Measurements from ENCODE around the gene AQP10.
"Not testable (repeated sequence)": the region's sequence is repeated elsewhere in the genome, so short reads cannot be mapped to it uniquely, and the experiment has no call there.

The AQP10 gene

GRCh38 chr1:154324241-154324640 lies 3.3 kb downstream of the AQP10 start:
- no peak for DNase-seq

DNA sequence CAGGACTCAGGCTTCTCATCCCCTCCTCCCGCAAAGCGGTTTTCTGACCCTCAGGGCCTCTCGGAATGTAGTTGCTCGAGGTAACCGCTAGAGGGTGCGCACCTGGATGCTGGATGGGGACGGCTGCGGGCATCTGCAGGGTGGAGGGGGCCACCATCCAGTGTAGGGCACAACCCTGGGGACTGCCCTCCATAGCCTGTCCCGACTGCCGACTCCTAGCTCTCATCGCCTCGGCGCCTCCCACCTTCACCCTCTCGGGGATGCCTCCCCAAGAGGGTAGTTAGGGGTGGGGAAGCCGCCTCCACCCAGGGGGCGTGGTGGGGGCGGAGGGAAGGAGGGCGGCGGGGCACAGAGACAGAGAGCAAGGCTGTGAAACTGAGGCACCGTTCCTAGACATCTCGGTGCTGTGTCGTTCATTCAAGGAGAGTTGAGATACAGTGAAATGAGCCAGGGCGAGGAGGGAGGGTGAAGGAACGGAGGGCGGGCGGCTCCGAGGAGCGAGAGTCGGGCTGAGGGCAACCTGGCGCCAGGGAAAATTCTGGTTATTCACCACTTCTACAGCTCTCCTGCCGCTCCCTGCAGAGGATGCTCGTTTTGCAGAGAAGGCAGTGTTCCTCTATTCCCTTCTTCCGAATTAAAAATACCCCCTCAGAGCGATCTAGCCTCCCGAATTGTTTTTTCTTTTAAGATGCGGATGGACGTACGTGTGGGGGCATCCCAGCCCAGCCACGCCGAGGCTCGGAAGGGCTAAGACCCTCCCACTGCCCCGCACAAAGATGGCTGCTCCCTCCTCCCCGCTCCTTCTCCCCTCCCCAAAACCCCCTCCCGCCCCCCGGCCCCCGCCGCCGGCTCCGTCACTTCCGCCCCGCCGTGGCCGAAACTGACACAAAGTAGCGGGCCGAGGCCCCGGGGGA lies 4.0 kb downstream of the AQP10 start, which contains the start of gene ATP8B2:
Gene ATP8B2, plus strand, starts transcription at position 857 of the 914 bp plus-strand sequence. CDS start 2,617 bp downstream, outside the sequence.
- DNase-seq, result peak; percentile 46 to 66 (median 52)

DNA sequence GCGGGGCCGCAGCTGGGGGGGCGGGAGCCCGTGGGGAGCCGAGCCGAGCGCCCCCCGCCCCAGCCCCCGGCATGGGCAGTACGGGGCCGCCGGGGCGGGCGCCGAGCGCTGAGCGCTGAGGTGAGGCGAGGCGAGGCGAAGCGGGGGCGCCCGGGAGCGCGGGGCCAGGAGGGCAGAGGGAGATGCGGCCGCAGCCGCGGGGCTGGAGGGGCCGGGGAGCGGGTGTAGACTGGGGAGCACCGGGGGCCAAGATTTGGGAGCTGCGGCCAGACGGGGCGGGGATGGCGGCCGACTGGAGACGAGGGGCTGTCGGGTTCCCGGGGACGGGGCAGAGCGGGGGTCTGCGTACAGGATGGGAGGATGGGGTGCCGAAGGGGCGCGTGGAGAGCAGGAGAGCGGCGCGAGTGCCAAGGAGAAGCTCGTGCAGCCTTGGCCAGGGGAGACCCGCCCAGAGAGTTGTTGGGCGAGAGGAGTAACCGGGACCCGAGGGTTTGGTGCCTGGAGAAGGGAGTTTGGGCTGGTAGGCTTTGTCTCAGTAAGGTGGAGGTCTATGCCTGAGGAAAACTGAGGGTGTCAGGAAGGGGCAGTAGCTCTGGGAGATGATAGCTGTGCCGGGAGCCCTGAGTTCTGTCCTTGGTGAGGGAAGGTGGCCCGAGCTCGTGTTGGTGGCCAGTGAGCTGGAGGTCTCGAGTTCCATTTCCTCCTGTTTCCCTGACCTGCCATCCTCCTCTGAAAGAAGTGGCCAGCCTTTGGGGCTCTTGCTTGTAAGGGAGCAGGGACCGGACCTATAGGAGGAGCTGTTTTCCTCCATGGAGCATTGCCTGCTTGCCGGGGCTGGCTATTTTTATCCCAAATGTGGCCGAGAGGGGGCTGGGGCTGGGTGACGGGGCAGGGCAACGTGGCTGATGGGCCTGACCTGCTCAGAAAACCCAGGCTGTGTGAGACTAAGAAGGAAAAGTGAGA lies 5.0 kb downstream of the AQP10 start:
- DNase-seq, result peak; percentile 50 to 70 (median 64)

GRCh38 chr1:154326546-154327465 lies 5.9 kb downstream of the AQP10 start:
- no peak for DNase-seq

DNA sequence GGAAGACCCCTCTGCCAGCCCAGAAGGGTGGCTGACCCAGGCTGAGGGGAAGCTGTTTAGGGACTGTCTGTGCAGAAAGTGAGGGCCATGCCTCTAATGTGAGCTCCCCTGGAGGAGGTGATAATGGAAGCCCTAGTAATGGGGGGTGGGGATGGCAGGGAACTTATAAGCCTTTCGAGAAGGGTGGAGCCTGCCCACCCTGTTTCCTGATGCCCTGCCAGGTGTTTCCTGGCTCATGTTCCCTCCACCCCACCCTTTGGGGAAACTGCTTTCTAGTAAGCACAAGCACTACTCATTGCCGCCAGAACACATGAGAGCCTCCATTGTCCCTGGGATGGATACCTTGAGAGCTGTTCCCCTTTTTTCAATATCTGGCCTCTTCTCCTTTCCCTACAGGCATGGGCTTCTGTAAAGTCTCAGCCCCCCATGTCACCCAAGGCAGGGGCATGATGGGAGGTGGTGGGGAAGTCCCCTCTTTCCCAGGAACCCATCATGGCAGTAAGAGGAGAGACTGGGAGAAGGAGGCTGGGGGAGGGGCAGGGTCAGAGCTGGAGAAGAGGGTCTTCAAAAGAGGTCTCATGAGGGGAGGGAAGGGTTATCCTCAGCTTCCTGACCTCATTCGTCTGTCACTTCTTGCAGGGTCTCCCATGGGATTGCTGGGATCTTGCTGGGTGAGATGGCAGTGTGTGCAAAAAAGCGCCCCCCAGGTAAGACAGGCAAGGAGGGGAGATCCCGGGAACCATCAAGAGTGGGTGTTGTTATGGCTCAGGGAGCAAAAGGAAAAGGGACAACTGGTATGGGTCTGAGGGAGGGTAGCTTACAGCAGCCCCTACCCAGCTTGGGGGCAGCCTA lies 6.8 kb downstream of the AQP10 start:
- DNase-seq, result peak in 1 of 4 experiments; percentile 31

GRCh38 chr1:154328318-154329151 lies 7.6 kb downstream of the AQP10 start:
- DNase-seq, result peak; percentile 47 to 87 (median 72)

- no peak for DNase-seq
These were observed 8.2 kb downstream of the AQP10 start for GRCh38 chr1:154329152-154329521.

- DNase-seq, result no peak
These were observed 8.7 kb downstream of the AQP10 start for GRCh38 chr1:154329551-154330131.

DNA sequence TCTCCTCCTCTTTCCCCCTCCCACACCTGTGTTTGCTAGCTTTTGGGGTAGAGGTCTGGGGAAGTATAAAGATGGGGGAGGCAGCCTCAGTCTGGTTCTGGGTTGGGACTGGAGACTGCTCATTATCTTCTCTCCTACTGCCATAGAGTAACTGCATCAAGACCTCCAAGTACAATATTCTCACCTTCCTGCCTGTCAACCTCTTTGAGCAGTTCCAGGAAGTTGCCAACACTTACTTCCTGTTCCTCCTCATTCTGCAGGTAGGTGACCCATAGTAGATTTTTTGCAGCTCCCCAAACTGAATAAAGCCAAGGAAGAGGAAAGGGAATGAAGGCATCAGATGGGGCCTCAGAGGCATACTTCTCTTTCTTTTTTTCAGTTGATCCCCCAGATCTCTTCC lies 9.8 kb downstream of the AQP10 start:
- DNase-seq, result no peak

DNA sequence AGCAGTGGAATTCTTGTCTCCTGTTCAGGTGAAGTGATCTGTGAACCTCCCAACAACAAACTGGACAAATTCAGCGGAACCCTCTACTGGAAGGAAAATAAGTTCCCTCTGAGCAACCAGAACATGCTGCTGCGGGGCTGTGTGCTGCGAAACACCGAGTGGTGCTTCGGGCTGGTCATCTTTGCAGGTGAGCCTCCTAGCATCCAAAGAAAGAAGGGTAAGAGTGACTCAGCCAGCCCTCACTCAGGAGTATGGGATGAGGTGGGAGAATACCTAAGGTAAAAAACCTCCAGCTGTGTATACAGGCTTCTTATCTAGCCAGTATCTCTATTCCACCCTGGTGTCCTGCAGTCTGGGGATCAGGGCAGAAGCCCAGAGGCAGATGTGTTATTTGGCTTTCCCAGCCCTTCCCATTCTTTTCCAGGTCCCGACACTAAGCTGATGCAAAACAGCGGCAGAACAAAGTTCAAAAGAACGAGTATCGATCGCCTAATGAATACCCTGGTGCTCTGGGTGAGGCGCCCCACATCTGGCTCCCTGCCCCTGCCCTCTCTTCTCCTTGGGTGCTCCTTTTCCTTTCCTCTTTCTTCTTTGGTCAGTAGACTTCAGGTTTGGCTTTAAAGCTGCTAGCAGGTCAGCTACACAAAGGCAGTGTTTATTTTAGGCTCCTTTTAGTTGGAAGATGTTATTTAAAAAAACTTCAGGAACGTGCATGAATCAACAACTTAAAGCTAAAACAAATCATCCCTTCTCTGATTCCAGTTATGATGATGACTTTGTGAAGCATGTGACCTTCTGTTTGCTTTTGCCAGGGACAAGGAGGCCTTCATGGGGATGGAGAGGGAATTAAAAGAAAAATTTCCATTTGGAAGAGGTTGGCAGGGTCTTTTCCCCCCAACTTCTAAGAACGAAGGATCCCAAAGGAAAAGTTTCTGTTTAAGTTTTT lies 13.5 kb downstream of the AQP10 start:
- no peak for DNase-seq

DNA sequence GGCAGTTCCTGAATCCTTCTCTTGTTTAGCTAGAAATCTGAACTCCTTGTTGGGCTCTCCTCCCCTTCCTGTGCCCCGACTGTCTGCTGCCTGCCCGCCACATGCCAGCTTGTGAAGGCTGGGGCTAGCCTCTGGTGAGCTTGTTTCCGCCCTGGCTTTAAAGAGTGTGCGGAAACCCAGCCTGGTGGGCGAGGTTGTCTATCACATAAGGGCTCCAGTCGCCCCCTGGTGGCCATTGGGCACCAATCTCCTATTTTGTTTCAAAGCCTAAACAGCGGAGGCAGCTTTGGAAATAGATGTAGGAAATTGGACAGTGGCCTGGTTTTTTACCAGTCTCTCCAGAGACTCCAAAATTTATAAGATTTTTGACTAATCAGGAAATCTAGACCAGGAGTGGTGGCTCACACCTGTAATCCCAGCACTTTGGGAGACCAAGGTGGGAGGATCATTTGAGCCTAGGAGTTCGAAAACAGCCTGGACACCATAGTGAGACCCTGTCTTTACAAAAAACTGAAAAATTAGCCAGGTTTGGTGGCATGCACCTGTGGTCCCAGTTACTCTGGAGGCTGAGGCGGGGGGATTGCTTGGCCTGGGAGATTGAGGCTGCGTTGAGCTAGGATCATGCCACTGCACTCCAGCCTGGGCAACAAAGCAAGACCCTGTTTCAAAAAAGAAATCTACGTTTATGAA lies 14.3 kb downstream of the AQP10 start:
- peak; percentile 95 to 97 (median 96) for DNase-seq

DNA sequence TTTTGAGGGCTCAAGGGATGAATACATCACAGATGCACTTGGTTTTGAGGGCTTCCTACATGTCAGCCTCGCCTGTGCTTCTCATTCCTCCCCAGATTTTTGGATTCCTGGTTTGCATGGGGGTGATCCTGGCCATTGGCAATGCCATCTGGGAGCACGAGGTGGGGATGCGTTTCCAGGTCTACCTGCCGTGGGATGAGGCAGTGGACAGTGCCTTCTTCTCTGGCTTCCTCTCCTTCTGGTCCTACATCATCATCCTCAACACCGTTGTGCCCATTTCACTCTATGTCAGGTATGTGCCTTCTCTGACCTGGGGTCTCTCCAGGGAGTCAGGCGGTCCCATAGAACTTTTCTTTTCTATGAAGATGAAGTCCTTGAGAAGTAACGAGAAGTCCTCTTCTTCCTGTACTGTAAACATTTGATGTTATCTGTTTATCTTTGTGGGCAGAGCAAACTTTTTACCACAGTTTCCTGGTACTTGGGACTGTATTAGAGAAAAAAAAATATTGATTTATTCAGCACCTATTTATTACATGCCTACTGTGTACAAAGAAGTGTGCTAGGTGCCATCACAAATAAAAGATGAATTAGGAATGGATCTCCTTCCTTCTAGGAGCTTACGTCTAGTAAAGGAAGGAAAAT lies 16.5 kb downstream of the AQP10 start:
- DNase-seq, result no peak

- no peak for DNase-seq
These were observed 18.0 kb downstream of the AQP10 start for GRCh38 chr1:154338875-154339274.

GRCh38 chr1:154341366-154341765 lies 20.5 kb downstream of the AQP10 start:
- not testable (repeated sequence) for DNase-seq

DNA sequence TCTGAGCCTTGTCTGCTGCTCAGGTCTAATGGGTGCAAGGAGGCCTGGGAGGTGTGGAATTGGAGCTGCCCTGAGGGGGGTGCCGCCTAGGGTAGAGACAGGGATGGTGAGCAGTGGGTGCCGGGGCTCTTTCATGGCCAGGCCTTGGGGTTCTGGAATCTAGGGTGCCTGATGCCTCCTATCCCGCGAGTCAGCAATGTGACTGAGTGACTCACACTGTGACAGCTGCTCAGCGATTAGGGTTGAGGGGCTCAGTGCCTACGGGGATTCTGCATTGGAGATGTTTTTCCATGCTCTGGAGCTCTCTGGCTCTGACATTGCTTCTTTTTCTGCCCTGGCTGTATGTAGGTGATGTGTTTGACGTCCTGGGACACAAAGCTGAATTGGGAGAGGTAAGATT lies 21.2 kb downstream of the AQP10 start:
- DNase-seq, result no peak

DNA sequence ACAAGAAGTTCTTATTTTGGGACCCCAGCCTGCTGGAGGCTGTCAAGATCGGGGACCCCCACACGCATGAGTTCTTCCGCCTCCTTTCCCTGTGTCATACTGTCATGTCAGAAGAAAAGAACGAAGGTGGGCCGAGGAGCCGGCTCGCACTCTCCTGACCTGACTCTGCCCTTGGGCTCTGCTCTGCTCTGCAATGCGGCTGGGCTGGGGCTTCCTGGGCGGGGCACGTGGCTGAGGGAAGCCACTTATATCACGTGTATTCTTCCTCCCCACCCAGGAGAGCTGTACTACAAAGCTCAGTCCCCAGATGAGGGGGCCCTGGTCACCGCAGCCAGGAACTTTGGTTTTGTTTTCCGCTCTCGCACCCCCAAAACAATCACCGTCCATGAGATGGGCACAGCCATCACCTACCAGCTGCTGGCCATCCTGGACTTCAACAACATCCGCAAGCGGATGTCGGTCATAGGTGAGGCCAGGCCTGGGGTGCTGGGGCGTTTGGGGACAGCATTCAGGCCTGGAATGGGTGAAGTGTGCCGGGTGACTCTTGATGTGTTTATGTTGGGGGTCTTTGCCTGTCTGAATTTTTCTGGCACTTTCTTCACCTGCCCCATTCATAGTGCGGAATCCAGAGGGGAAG lies 22.1 kb downstream of the AQP10 start:
- peak in 3 of 4 experiments; percentile 26 to 64 (median 59) for DNase-seq

Data from suppressor macrophage (primary cell).